Measurements from ENCODE around the gene PTP4A2.
"Not testable (repeated sequence)": the region's sequence is repeated elsewhere in the genome, so short reads cannot be mapped to it uniquely, and the experiment has no call there.

PTP4A2 gene

DNA sequence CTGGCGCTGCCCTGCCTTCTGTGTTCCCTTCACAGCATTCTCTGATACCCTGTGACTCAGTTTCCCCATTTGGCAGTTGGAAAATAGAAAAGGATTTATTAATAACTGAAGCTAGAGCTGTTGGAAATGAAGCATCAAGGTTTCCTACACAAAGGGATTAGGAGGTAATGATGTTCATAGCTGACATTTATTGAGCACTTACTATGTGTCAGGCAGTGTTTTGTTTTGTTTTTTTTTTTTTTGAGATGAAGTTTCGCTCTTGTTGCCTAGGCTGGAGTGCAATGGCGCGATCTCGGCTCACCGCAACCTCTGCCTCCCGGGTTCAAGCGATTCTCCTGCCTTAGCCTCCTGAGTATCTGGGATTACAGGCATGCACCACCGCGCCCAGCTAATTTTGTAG is 7.5 kb upstream of the PTP4A2 start:
- DNase-seq = not testable (repeated sequence)

- peak; percentile 94 for DNase-seq
Observed at GRCh38 chr1:31944205-31945089, 6.3 kb upstream of the PTP4A2 start.

- peak; percentile 87 for DNase-seq
Observed at GRCh38 chr1:31943546-31944184, 5.5 kb upstream of the PTP4A2 start.

GRCh38 chr1:31942061-31942460 is 3.9 kb upstream of the PTP4A2 start:
- DNase-seq = not testable (repeated sequence)

GRCh38 chr1:31939484-31940329 is 1.5 kb upstream of the PTP4A2 start:
- peak; percentile 68 for DNase-seq

- peak; percentile 44 for DNase-seq
Observed at GRCh38 chr1:31937300-31938183, 626 bp downstream of the PTP4A2 start.

DNA sequence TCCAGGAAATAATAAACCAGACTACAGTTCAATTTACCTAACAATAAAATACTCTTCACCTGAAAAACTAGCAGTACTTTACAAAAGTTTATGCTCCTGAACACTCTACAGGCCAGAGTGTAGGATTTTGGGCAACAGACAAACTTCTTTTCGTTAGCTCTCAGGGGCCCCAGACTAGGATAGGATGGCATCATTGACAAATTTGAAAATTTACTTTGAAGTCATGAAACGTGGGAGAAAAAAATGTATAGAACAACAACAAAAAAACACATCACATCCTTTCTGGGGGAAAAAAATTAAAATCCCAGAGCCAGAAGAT is 1.2 kb downstream of the PTP4A2 start:
- DNase-seq = no peak

GRCh38 chr1:31936278-31936980 is 1.7 kb downstream of the PTP4A2 start:
- DNase-seq = no peak

DNA sequence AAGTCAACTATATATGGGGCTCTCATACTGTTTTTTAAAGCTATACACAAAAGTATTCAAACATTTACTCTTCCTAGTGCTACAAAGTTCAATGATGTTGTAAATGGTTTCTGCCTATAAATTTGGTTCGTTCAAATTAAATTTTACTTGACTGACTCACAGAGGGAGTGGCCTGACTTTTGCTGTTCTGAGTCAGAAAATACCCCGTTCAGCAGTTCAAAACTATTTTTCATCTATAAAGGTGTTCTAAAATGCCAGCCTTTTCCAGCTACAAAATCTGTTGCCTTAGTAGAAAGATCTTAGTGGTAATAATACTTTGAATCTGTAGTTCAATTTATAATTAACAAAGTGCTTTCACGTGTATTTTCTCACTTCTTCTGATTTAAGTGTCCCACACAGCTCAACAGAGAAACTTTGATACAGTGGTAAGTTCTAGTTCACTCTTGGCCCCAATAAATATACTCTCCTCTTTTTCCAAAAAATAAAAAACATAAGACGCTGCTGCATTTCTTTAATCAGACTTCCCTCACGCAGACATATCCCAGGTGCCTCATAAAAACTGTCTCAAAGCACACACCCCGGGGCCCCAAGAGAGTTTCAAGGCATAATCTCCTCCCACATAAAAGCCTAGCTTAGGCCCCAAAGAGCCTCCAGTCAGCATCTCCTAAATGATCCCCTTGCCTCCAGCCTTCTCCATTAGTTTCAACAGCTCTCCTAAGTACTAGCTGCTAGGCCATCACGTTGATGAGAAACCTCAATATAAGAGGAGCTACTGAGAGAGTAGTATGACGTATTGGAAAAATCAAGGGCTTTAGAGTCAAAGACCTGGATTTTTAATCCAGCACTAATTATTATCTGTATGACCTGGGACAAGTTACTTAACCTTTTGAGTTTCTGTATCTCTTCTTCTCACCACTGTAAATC is 3.2 kb downstream of the PTP4A2 start:
- no peak for DNase-seq

- DNase-seq = no peak
Observed at GRCh38 chr1:31932491-31933316, 5.5 kb downstream of the PTP4A2 start.

GRCh38 chr1:31931593-31932225 is 6.5 kb downstream of the PTP4A2 start:
- DNase-seq = no peak

GRCh38 chr1:31930836-31931592 is 7.2 kb downstream of the PTP4A2 start:
- no peak for DNase-seq

DNA sequence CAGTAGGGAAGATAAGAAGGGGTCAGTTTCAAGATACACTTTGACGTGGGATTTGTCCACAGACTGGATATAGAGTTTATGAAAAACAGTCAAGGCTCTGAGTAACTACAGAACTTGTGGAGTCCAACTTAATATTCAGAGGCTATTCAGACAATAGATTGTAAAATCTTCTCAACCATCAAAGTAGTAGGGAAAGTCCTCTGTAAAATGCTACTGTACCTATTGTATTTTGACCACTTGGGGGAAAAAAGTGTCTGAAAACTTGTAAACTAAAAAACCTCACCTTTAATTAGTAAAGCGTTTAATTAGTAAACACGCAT is 10.5 kb downstream of the PTP4A2 start:
- DNase-seq = no peak

DNA sequence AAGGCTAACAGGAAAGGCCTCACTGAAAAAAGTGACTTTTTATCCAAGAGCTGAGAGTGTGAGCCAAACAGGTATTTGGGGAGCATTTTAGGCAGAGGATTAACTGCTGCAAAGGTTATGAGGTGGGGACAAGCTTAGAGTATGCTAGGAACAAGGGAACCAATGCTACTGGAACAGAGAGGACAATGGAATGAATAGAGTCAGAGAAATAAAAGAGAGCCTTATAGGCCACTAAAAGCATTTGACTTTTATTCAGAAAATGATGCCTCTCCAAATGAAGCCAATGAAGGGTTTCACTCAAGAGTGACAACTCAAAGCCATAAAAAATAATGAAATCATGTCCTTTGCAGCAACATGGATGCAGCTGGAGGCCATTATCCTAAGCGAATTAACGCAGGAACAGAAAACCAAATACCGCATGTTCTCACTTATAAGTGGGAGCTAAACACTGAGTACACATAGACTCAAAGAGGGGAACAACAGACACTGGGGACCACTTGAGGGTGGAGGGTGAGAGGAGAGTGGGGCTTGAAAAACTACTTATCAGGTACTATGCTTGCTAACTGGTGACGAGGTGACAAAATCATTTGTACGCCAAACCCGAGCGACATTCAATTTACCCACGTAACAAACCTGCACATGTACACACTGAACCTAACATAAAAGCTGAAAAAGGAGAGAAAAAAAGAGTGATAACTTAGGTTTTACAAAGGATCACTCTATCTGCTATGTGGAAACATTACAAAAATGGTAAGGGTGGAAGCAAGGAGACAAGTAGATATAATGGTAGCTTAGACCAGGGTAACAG is 11.1 kb downstream of the PTP4A2 start:
- DNase-seq = no peak

DNA sequence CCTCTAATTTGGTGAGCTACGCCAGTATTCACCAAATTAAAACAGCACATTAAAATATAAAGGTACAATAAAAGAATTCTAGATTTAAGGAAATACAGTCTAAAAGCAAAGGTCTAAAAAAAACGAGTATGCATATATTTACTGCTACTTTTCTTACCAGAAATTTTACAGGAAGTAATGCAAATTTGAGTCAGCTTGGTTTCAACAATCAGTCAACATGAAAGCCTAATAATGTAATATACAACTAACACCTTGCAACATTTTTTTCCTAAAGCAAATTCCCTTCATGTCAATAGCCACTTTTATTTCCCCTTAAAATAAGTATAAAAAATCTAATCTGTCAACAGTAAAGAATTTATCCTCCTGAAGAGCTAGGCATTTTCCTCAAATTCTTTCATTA is 11.9 kb downstream of the PTP4A2 start:
- DNase-seq = no peak

- DNase-seq = not testable (repeated sequence)
Observed at GRCh38 chr1:31925824-31926223, 12.3 kb downstream of the PTP4A2 start.

DNA sequence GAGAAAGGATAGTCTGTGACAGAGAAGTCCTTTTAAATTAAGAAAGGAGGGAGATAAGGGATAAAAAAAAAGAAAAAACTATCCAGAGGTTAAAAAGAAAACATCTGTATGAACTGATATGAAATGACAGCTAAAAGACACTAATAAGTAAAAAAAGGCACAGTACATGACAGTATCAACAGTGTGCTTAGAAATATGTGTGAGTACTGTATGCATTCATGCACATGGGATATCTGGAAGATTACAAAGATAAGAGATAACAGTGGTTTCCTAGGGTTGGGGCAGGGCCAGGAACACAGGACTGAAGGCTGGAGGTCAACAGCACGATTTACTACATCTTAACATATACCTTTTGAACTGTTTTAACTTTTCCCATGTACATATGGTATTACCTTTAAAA is 13.3 kb downstream of the PTP4A2 start:
- DNase-seq = no peak
